Upper lobe of left lung (tissue), 4 donors: ENCODE measurements around the gene DGKG.

Source experiments
- EP300 ChIP-seq, 4 donors: sonication (generic); formaldehyde crosslinking; IDR thresholded peaks; one replicate each; pipeline ENCODE4 v1.5.1; 2017; ENCODE audit warnings: antibody characterized with exemption in 4 of 4, control low read depth in 2 of 4
- TF ChIP-seq, protein P1 (sequence below), 6 experiments: fragments of 450-650 bp in 4 of 6; fragments of 200-600 bp in 2 of 6; sonication (generic) in 2 of 6; IDR thresholded peaks; one replicate each; pipeline ENCODE4 v1.5.1; 2016 to 2019; ENCODE audit warnings: antibody characterized with exemption in 6 of 6

DNA sequence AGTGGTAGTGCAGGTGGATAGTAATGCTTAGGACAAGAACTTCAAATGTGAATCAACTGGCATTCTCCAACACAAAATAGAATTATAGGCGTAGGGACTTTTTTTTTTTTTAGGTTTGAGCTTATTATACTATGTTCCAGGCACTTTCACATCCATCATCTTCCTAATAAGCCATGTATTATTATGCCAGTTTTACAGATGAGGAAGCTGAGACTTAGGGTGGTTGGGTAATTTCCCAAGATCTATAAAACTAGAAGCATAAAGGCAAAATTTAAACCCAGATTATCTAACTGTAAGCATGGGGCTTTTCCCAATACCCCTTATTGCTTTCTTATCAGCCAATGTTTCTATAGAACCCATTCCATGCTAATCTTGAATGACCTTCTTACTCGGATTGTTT lies 178.0 kb downstream of the DGKG start:
- no peak for TF ChIP-seq EP300 (IDR thresholded peaks at IDR 0.05)
- TF ChIP-seq, protein P1, sequence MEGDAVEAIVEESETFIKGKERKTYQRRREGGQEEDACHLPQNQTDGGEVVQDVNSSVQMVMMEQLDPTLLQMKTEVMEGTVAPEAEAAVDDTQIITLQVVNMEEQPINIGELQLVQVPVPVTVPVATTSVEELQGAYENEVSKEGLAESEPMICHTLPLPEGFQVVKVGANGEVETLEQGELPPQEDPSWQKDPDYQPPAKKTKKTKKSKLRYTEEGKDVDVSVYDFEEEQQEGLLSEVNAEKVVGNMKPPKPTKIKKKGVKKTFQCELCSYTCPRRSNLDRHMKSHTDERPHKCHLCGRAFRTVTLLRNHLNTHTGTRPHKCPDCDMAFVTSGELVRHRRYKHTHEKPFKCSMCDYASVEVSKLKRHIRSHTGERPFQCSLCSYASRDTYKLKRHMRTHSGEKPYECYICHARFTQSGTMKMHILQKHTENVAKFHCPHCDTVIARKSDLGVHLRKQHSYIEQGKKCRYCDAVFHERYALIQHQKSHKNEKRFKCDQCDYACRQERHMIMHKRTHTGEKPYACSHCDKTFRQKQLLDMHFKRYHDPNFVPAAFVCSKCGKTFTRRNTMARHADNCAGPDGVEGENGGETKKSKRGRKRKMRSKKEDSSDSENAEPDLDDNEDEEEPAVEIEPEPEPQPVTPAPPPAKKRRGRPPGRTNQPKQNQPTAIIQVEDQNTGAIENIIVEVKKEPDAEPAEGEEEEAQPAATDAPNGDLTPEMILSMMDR (IDR thresholded peaks at IDR 0.05): no peak
